Measurements from ENCODE around the gene RAET1G. TPM values are rescaled to one million over a fixed set of nuclear protein-coding genes. Genes with fewer than 3 reads are reported as not detected.

Gene RAET1G
- total and polyA plus RNA-seq, 9 of the 15 experiments (the other 6 are each of a cell fraction or from before 2014, with no cell fraction given): 0.11 TPM; not detected in 8

- H3K4me3 ChIP-seq: peak within 1 kb of the TSS; percentile 43
- no peaks in the 10 kb centered on the region for H3K9me3 ChIP-seq (replicated peaks; ENCODE audit: control insufficient read depth, insufficient read depth, low read depth, low read length)
- no peak within 1 kb of the TSS for H3K27ac ChIP-seq (ENCODE audit: extremely low read depth, low read depth, low read length)
- H3K9me1 ChIP-seq (ENCODE audit: control insufficient read depth, insufficient read depth, low read length): no peaks in the 10 kb centered on the region
- H3K36me3 ChIP-seq (ENCODE audit: control insufficient read depth, insufficient read depth, low read length): no peaks in the 10 kb centered on the region
- 2% methylated on average over 58 of the region's 62 CpGs for WGBS (ENCODE audit: insufficient coverage, low coverage, missing lambda C conversion rate)
- BruUV-seq (replicated peaks): TSS peak; percentile 35
- ATAC-seq: peak; percentile 93
- ChIA-PET POLR2A (interaction anchor here (0.6 kb wide), 1 partner anchor 71 kb away, joined by 3 read pairs; no protein-coding TSS in a partner anchor), CTCF (ENCODE audit: low intra/inter-chr PET ratio) (interaction anchor here (0.6 kb wide), 1 partner anchor 64 kb away, joined by 3 read pairs; no protein-coding TSS in a partner anchor)
- H3K27me3 ChIP-seq (ENCODE audit: control insufficient read depth in 2 of 2, insufficient read depth in 2 of 2, low read length in 2 of 2): peaks cover 14 to 51% of the 10 kb centered on the region in 2 experiments; a peak in 4 of 5 replicates
- peak; percentile 80 for FAIRE-seq
- H3K9ac ChIP-seq (ENCODE audit: insufficient read depth in 1 of 2, low read depth in 2 of 2, low read length in 2 of 2): peak within 1 kb of the TSS; percentile 17 to 79; a peak in 2 of 4 replicates
- H3K4me1 ChIP-seq (replicated peaks in 1 of 2; ENCODE audit: control insufficient read depth in 2 of 2, insufficient read depth in 2 of 2, low read length in 2 of 2): peaks cover 0 to 26% of the 10 kb centered on the region in 2 experiments; a peak in 2 of 5 replicates
- in situ Hi-C loops (cut with MboI): loop anchor here (10.0 kb wide), 1 partner anchor 463 kb away; no protein-coding TSS in a partner anchor
- H4K20me1 ChIP-seq (replicated peaks; ENCODE audit: control insufficient read depth, insufficient read depth, low read length): no peaks in the 10 kb centered on the region
- DNase-seq (ENCODE audit: extremely low read depth in 1 of 4, low spot score in 3 of 4): peak; percentile 92 to 99 (median 99)
- intact Hi-C loops (cut with micrococcal nuclease): no loop called here
- H3K4me2 ChIP-seq (ENCODE audit: insufficient read depth, low read length): peak within 1 kb of the TSS; percentile 82
- H3K79me2 ChIP-seq (ENCODE audit: control insufficient read depth, insufficient read depth, low read length): no peaks in the 10 kb centered on the region
- H2AFZ ChIP-seq (ENCODE audit: low read depth, low read length): peak within 1 kb of the TSS; percentile 92
- no peak for TF ChIP-seq PBX2 (CRISPR knock-in tag; IDR thresholded peaks at IDR 0.05; ENCODE audit: low read depth)
- TF ChIP-seq PBX2 (tag; conservative IDR thresholded peaks at IDR 0.05; ENCODE audit: low read depth): 0 out of 2 replicates have a peak, but pooled peaks have one; percentile 21
- peak; percentile 82; the same call in 1 of the 2 replicates for TF ChIP-seq ATF6 (CRISPR knock-in tag; IDR thresholded peaks at IDR 0.05)
- TF ChIP-seq MAX (CRISPR knock-in tag; IDR thresholded peaks at IDR 0.05): 0 out of 2 replicates have a peak, but pooled peaks have one; percentile 30
- TF ChIP-seq E2F1 (CRISPR knock-in tag; IDR thresholded peaks at IDR 0.05): peak; percentile 56; the same call in 1 of the 2 replicates
- TF ChIP-seq FOXP1 (CRISPR knock-in tag; IDR thresholded peaks at IDR 0.05): peak; percentile 87; the same call in 1 of the 2 replicates
- TF ChIP-seq BMI1 (IDR thresholded peaks at IDR 0.05; ENCODE audit: low read length): no peak
- peak; percentile 69 for TF ChIP-seq CXXC5 (CRISPR knock-in tag; IDR thresholded peaks at IDR 0.05)
- no peak for TF ChIP-seq NR2C2 (CRISPR knock-in tag; IDR thresholded peaks at IDR 0.05)
- peak; percentile 63 for TF ChIP-seq NR2C2 (tag; IDR thresholded peaks at IDR 0.05)
- no peak for TF ChIP-seq HMG20A (CRISPR knock-in tag; conservative IDR thresholded peaks at IDR 0.05)
- no peak for TF ChIP-seq TFE3 (CRISPR knock-in tag; IDR thresholded peaks at IDR 0.05)
Measured at GRCh38 chr6:149941583-149942460, 18.9 kb upstream of the RAET1G start, which contains the start of gene ULBP2. ULBP2 (plus strand) TSS chr6:149942014; CDS start chr6:149942073, 59 bp downstream.
